HG02571 (cell line): ENCODE results near the gene ADCY3.

ENCODE experiments used
- ATAC-seq: cut with Tn5 transposase; IDR thresholded peaks from one replicate; pipeline ENCODE4 v1.9.1; 2021; ENCODE audit warnings: mild to moderate bottlenecking, moderate library complexity; ENCODE audit not compliant: unreplicated experiment

Gene ADCY3

GRCh38 chr2:24832931-24833701, 86.9 kb downstream of the ADCY3 start:
- ATAC-seq: no peak

GRCh38 chr2:24832521-24832920, 87.5 kb downstream of the ADCY3 start:
- ATAC-seq: no peak

- ATAC-seq: no peak
Measured at GRCh38 chr2:24832073-24832461, 88.0 kb downstream of the ADCY3 start.

- no peak for ATAC-seq
Measured at GRCh38 chr2:24831221-24832072, 88.6 kb downstream of the ADCY3 start.

GRCh38 chr2:24830786-24831185, 89.3 kb downstream of the ADCY3 start:
- ATAC-seq: no peak

- ATAC-seq: no peak
Measured at GRCh38 chr2:24830351-24830750, 89.7 kb downstream of the ADCY3 start.

GRCh38 chr2:24828238-24828996, 91.6 kb downstream of the ADCY3 start:
- no peak for ATAC-seq

GRCh38 chr2:24827321-24828237, 92.5 kb downstream of the ADCY3 start:
- peak; percentile 73 for ATAC-seq

- no peak for ATAC-seq
Measured at GRCh38 chr2:24826773-24827145, 93.3 kb downstream of the ADCY3 start.

GRCh38 chr2:24825883-24826772, 93.9 kb downstream of the ADCY3 start:
- no peak for ATAC-seq

GRCh38 chr2:24824966-24825882, 94.8 kb downstream of the ADCY3 start:
- no peak for ATAC-seq

GRCh38 chr2:24824071-24824588, 95.9 kb downstream of the ADCY3 start:
- no peak for ATAC-seq

GRCh38 chr2:24822049-24822706, 97.9 kb downstream of the ADCY3 start:
- ATAC-seq: no peak

- ATAC-seq: no peak
Measured at GRCh38 chr2:24821433-24821891, 98.6 kb downstream of the ADCY3 start.

GRCh38 chr2:24820598-24821432, 99.2 kb downstream of the ADCY3 start:
- ATAC-seq: no peak

GRCh38 chr2:24820175-24820513, 99.9 kb downstream of the ADCY3 start:
- no peak for ATAC-seq
